A673 (cell line): Measurements from ENCODE around the gene GTF3C5. TPM values are rescaled to one million over a fixed set of nuclear protein-coding genes. Genes with fewer than 3 reads are reported as not detected.

Source experiments
- BruUV-seq: library from RNA; stranded (reverse); fragments of 400-500 nt; replicated peaks from 2 replicates; lab custom pipeline; 2021; lab: Mats Ljungman, UMichigan
- CTCF ChIA-PET: fragments of 300-600 bp; sonication (Branson Sonifier 250); formaldehyde crosslinking; loops from one replicate; lab custom pipeline; 2022; ENCODE audit warnings: antibody characterized with exemption; lab: Charles Lee
- POLR2A ChIA-PET: fragments of 300-600 bp; sonication (Branson Sonifier 250); formaldehyde crosslinking; loops from one replicate; lab custom pipeline; 2022; ENCODE audit warnings: antibody characterized with exemption; ENCODE audit not compliant: low non-redundant PET; lab: Charles Lee
- DNase-seq: peaks from one replicate; pipeline ENCODE4 v3.0.0-alpha.2; 2015; ENCODE audit warnings: low spot score
- H3K27ac ChIP-seq: fragments of 200-600 bp; sonication (generic); 2 replicates; pipeline ENCODE4 v1.5.1; 2016; ENCODE audit warnings: mixed run types, low read depth, mild to moderate bottlenecking, mixed read lengths, antibody characterized with exemption, low read length; ENCODE audit not compliant: poor library complexity, severe bottlenecking
- H3K27me3 ChIP-seq: fragments of 200-600 bp; sonication (generic); replicated peaks from 2 replicates; pipeline ENCODE4 v1.6.1; 2017; ENCODE audit warnings: mixed run types, low read depth, mild to moderate bottlenecking, mixed read lengths, antibody characterized with exemption, low read length; ENCODE audit not compliant: insufficient read depth, poor library complexity
- H3K36me3 ChIP-seq: fragments of 200-600 bp; sonication (generic); 2 replicates; pipeline ENCODE4 v1.6.1; 2016; ENCODE audit warnings: mixed run types, mild to moderate bottlenecking, mixed read lengths, antibody characterized with exemption, low read length; ENCODE audit not compliant: insufficient read depth, poor library complexity, severe bottlenecking
- H3K4me1 ChIP-seq: fragments of 200-600 bp; sonication (generic); 2 replicates; pipeline ENCODE4 v1.6.1; 2017; ENCODE audit warnings: mixed run types, mild to moderate bottlenecking, mixed read lengths, antibody characterized with exemption, low read length; ENCODE audit not compliant: insufficient read depth, poor library complexity, severe bottlenecking
- H3K4me3 ChIP-seq: fragments of 200-600 bp; sonication (generic); 2 replicates; pipeline ENCODE4 v1.5.1; 2016; ENCODE audit warnings: low read depth, mixed run types, mild to moderate bottlenecking, mixed read lengths, low read length; ENCODE audit not compliant: poor library complexity, severe bottlenecking
- H3K9me3 ChIP-seq: fragments of 200-600 bp; sonication (generic); 2 replicates; pipeline ENCODE4 v1.6.1; 2016; ENCODE audit warnings: mixed run types, low read depth, mild to moderate bottlenecking, mixed read lengths, antibody characterized with exemption, low read length; ENCODE audit not compliant: poor library complexity, severe bottlenecking
- EZH2 ChIP-seq: fragments of 200-600 bp; sonication (generic); IDR thresholded peaks from 2 replicates; pipeline ENCODE4 v1.6.1; 2017; ENCODE audit warnings: borderline replicate concordance, low read depth, mild to moderate bottlenecking, mixed read lengths, antibody characterized with exemption, low read length; ENCODE audit not compliant: poor library complexity, severe bottlenecking
- intact Hi-C: fragments of 100-400 bp; cut with micrococcal nuclease; formaldehyde crosslinking; loops from one replicate; pipeline ENCODE4 v1.10.0; 2022; ENCODE audit not compliant: unreplicated experiment
- total RNA-seq: library from RNA; stranded (reverse); gene quantifications from 2 replicates; pipeline ENCODE4 v1.2.3, GENCODE V29; 2021
- TF ChIP-seq, protein P1 (sequence below): fragments of 300-800, 200-600 bp; sonication (generic); conservative IDR thresholded peaks from 2 replicates; pipeline ENCODE4 v1.5.1; 2017; ENCODE audit warnings: low read depth, mild to moderate bottlenecking, antibody characterized with exemption, low read length, moderate library complexity, mixed read lengths

GTF3C5 gene
- total RNA-seq, 1 experiment from 2014 or later: 99.9 TPM

GRCh38 chr9:133104718-133105460, 74.1 kb downstream of the GTF3C5 start:
- Histone ChIP-seq H3K27me3 (no peaks in the 10 kb centered on the region), H3K27ac (no peak overlapping the region), H3K4me3 (no peak overlapping the region), H3K4me1 (no peaks in the 10 kb centered on the region), H3K36me3 (peaks cover 80% of the 10 kb centered on the region), H3K9me3 (no peaks in the 10 kb centered on the region)
- ChIA-PET POLR2A (no interaction called here), CTCF (no interaction called here)
- intact Hi-C loops: no loop called here
- DNase-seq: no peak
- no TSS peak for BruUV-seq
- TF ChIP-seq EZH2: no peak
- TF ChIP-seq, protein P1, sequence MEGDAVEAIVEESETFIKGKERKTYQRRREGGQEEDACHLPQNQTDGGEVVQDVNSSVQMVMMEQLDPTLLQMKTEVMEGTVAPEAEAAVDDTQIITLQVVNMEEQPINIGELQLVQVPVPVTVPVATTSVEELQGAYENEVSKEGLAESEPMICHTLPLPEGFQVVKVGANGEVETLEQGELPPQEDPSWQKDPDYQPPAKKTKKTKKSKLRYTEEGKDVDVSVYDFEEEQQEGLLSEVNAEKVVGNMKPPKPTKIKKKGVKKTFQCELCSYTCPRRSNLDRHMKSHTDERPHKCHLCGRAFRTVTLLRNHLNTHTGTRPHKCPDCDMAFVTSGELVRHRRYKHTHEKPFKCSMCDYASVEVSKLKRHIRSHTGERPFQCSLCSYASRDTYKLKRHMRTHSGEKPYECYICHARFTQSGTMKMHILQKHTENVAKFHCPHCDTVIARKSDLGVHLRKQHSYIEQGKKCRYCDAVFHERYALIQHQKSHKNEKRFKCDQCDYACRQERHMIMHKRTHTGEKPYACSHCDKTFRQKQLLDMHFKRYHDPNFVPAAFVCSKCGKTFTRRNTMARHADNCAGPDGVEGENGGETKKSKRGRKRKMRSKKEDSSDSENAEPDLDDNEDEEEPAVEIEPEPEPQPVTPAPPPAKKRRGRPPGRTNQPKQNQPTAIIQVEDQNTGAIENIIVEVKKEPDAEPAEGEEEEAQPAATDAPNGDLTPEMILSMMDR: no peak

DNA sequence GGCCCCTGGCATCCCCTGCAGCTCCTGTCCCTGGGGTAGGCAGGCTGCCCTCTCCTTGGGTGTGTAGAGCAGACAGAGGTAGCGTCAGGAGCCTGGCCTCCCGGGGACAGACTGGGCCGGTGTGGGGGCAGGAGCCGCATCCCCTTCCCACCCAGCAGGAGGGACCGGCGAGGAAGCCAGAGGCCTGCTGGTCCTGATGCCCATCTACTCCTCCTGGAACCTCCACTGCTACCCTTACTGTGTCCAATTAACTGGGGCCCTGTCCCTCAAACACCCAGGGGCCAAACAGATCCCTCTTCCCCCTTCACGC, 74.6 kb downstream of the GTF3C5 start:
- BruUV-seq: no TSS peak
- Histone ChIP-seq H3K4me1 (no peaks in the 10 kb centered on the region), H3K27me3 (no peaks in the 10 kb centered on the region), H3K4me3 (no peak overlapping the region), H3K36me3 (peaks cover 77% of the 10 kb centered on the region), H3K9me3 (no peaks in the 10 kb centered on the region), H3K27ac (no peak overlapping the region)
- ChIA-PET CTCF (no interaction called here), POLR2A (no interaction called here)
- intact Hi-C loops: no loop called here
- no peak for TF ChIP-seq EZH2
- TF ChIP-seq, protein P1: no peak
- no peak for DNase-seq

DNA sequence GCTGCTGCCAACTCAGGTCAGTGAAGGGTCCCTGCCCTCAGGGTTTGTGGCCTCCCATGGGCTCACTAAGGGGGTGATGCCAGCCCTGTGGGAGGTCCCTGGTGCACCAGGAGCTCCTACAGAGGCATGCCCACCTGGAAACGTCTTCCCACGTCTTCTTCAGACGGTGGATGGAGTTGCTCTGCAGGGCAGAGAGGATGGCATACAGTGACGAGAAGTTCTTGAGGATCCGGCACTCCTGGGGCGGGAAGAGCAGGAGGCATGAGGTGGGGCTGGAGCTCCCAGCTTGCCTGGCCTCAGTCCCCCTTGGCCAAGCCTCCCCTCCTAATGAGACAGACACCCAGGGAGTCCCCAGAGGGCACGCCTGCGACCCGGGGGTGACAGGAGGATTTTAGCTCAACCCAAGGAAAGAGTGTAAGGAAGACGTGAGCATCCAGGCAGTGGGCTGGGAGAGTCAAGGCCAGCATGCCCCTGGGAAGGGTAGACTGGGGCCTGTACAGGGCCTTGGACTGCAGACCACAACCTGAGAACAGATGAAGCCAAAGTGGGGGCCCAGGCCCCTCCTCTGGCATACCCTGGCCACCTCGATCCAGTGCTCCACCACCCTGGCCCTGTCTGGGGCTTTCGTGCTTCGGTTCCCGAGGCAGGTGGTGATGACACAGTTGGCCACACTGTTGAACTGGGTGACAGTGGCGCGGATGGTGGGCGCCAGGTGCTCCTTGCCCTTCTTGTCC, 75.9 kb downstream of the GTF3C5 start:
- POLR2A ChIA-PET: no interaction called here
- intact Hi-C loops: no loop called here

More for the DNA sequence above, 75.9 kb downstream of the GTF3C5 start:
- peaks cover 64% of the 10 kb centered on the region for H3K36me3 ChIP-seq
- CTCF ChIA-PET: no interaction called here
- H3K27me3 ChIP-seq: no peaks in the 10 kb centered on the region
- no peaks in the 10 kb centered on the region for H3K4me1 ChIP-seq
- BruUV-seq: no TSS peak
- H3K4me3 ChIP-seq: no peak overlapping the region
- no peak for DNase-seq
- TF ChIP-seq, protein P1: no peak
- TF ChIP-seq EZH2: no peak
- no peaks in the 10 kb centered on the region for H3K9me3 ChIP-seq
- H3K27ac ChIP-seq: no peak overlapping the region
